Hepatocyte (in vitro differentiated cells): ENCODE measurements around the gene MED29. TPM values are rescaled to one million over a fixed set of nuclear protein-coding genes. Genes with fewer than 3 reads are reported as not detected.

Experiments used
- DNase-seq: peaks from one replicate; pipeline ENCODE4 v3.0.0-alpha.2; 2016; ENCODE audit warnings: low spot score
- H2AFZ ChIP-seq: fragments of 200-600 bp; sonication (generic); 2 replicates; pipeline ENCODE4 v1.6.0; 2016; ENCODE audit warnings: antibody characterized with exemption, mild to moderate bottlenecking
- H3K27ac ChIP-seq: fragments of 200-600 bp; sonication (generic); 2 replicates; pipeline ENCODE4 v1.5.1; 2016; ENCODE audit warnings: mild to moderate bottlenecking
- H3K27me3 ChIP-seq: fragments of 200-600 bp; sonication (generic); 2 replicates; pipeline ENCODE4 v1.6.1; 2016
- H3K36me3 ChIP-seq: fragments of 200-600 bp; sonication (generic); replicated peaks from 2 replicates; pipeline ENCODE4 v1.5.1; 2016; ENCODE audit warnings: low read depth; ENCODE audit not compliant: insufficient read depth
- H3K4me1 ChIP-seq: fragments of 200-600 bp; sonication (generic); 2 replicates; pipeline ENCODE4 v1.5.1; 2016; ENCODE audit warnings: mild to moderate bottlenecking, moderate library complexity; ENCODE audit not compliant: insufficient read depth
- H3K4me2 ChIP-seq: fragments of 200-600 bp; sonication (generic); 2 replicates; pipeline ENCODE4 v1.6.0; 2016
- H3K4me3 ChIP-seq: fragments of 200-600 bp; sonication (generic); 2 replicates; pipeline ENCODE4 v1.5.1; 2016; ENCODE audit warnings: mild to moderate bottlenecking
- H3K79me2 ChIP-seq: fragments of 200-600 bp; sonication (generic); 2 replicates; pipeline ENCODE4 v1.6.0; 2017; ENCODE audit warnings: mild to moderate bottlenecking
- H3K9me2 ChIP-seq: fragments of 200-600 bp; sonication (generic); replicated peaks from 2 replicates; pipeline ENCODE4 v1.6.0; 2017; ENCODE audit warnings: mild to moderate bottlenecking; ENCODE audit not compliant: insufficient read depth
- H3K9me3 ChIP-seq: fragments of 200-600 bp; sonication (generic); 2 replicates; pipeline ENCODE4 v1.5.1; 2016; ENCODE audit warnings: low read depth, mild to moderate bottlenecking
- H4K20me1 ChIP-seq: fragments of 200-600 bp; sonication (generic); 2 replicates; pipeline ENCODE4 v1.6.0; 2016; ENCODE audit warnings: mild to moderate bottlenecking; ENCODE audit not compliant: insufficient read depth, poor library complexity, severe bottlenecking
- EZH2 ChIP-seq: fragments of 200-600 bp; sonication (generic); IDR thresholded peaks from 2 replicates; pipeline ENCODE4 v1.6.1; 2016; ENCODE audit warnings: antibody characterized with exemption, mild to moderate bottlenecking, borderline replicate concordance
- EZH2phosphoT487 ChIP-seq: fragments of 200-600 bp; sonication (generic); IDR thresholded peaks from one replicate; pipeline ENCODE4 v1.6.1; 2018; ENCODE audit warnings: antibody characterized with exemption, mild to moderate bottlenecking, low read depth, moderate library complexity; ENCODE audit not compliant: unreplicated experiment, severe bottlenecking
- WGBS: methylation state at CpG from one replicate; pipeline ENCODE4 v1.1.6; 2016; ENCODE audit warnings: low lambda C conversion rate; ENCODE audit errors: missing lambda C conversion rate; 5-methylcytosine and 5-hydroxymethylcytosine counted together
- polyA plus RNA-seq: library from polyadenylated mRNA; unstranded; fragments of >200 nt; fragmentation: Nextera tagmentation; extraction: Ambion mirVana; gene quantifications from 2 replicates; pipeline ENCODE4 v1.2.1, GENCODE V29; 2016
- total RNA-seq: library from RNA; depleted of rRNA; stranded (reverse); fragments of >200 nt; gene quantifications from 2 replicates; pipeline ENCODE4 v1.2.3, GENCODE V29; 2014
- TF ChIP-seq, protein P1 (sequence below): fragments of 200-600 bp; sonication (generic); IDR thresholded peaks from 2 replicates; pipeline ENCODE4 v1.5.1; 2016; ENCODE audit warnings: antibody characterized with exemption, mild to moderate bottlenecking; ENCODE audit not compliant: poor library complexity

Gene MED29
- total and polyA plus RNA-seq, 2 experiments from 2014 or later = 18.9 to 38.6 TPM

GRCh38 chr19:39350156-39350555 lies 41.0 kb upstream of the MED29 start:
- Histone ChIP-seq H3K4me3 (no peak overlapping the region), H3K4me1 (no peaks in the 10 kb centered on the region), H3K4me2 (no peak overlapping the region), H3K36me3 (no peaks in the 10 kb centered on the region), H2AFZ (no peak overlapping the region), H3K79me2 (peaks cover 58% of the 10 kb centered on the region), H4K20me1 (peaks cover 39% of the 10 kb centered on the region), H3K27ac (no peak overlapping the region), H3K27me3 (no peaks in the 10 kb centered on the region), H3K9me3 (no peaks in the 10 kb centered on the region), H3K9me2 (no peaks in the 10 kb centered on the region)
- WGBS = 99% methylated on average over 3 of the region's 3 CpGs
- DNase-seq = no peak
- TF ChIP-seq EZH2 = no peak
- TF ChIP-seq, protein P1, sequence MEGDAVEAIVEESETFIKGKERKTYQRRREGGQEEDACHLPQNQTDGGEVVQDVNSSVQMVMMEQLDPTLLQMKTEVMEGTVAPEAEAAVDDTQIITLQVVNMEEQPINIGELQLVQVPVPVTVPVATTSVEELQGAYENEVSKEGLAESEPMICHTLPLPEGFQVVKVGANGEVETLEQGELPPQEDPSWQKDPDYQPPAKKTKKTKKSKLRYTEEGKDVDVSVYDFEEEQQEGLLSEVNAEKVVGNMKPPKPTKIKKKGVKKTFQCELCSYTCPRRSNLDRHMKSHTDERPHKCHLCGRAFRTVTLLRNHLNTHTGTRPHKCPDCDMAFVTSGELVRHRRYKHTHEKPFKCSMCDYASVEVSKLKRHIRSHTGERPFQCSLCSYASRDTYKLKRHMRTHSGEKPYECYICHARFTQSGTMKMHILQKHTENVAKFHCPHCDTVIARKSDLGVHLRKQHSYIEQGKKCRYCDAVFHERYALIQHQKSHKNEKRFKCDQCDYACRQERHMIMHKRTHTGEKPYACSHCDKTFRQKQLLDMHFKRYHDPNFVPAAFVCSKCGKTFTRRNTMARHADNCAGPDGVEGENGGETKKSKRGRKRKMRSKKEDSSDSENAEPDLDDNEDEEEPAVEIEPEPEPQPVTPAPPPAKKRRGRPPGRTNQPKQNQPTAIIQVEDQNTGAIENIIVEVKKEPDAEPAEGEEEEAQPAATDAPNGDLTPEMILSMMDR = no peak
- no peak for TF ChIP-seq EZH2phosphoT487

- H3K27ac ChIP-seq = no peak overlapping the region
- H3K79me2 ChIP-seq = peaks cover 44% of the 10 kb centered on the region
- no peaks in the 10 kb centered on the region for H3K9me3 ChIP-seq
- H4K20me1 ChIP-seq = peaks cover 31% of the 10 kb centered on the region
- H3K4me2 ChIP-seq = no peak overlapping the region
- DNase-seq = no peak
- no peak overlapping the region for H3K4me3 ChIP-seq
- no peak for TF ChIP-seq EZH2phosphoT487
- H3K36me3 ChIP-seq = no peaks in the 10 kb centered on the region
- no peak overlapping the region for H2AFZ ChIP-seq
- H3K27me3 ChIP-seq = no peaks in the 10 kb centered on the region
- H3K9me2 ChIP-seq = no peaks in the 10 kb centered on the region
- WGBS = 87% methylated on average over 4 of the region's 4 CpGs
- no peaks in the 10 kb centered on the region for H3K4me1 ChIP-seq
These were observed 39.6 kb upstream of the MED29 start for GRCh38 chr19:39351537-39352064.

DNA sequence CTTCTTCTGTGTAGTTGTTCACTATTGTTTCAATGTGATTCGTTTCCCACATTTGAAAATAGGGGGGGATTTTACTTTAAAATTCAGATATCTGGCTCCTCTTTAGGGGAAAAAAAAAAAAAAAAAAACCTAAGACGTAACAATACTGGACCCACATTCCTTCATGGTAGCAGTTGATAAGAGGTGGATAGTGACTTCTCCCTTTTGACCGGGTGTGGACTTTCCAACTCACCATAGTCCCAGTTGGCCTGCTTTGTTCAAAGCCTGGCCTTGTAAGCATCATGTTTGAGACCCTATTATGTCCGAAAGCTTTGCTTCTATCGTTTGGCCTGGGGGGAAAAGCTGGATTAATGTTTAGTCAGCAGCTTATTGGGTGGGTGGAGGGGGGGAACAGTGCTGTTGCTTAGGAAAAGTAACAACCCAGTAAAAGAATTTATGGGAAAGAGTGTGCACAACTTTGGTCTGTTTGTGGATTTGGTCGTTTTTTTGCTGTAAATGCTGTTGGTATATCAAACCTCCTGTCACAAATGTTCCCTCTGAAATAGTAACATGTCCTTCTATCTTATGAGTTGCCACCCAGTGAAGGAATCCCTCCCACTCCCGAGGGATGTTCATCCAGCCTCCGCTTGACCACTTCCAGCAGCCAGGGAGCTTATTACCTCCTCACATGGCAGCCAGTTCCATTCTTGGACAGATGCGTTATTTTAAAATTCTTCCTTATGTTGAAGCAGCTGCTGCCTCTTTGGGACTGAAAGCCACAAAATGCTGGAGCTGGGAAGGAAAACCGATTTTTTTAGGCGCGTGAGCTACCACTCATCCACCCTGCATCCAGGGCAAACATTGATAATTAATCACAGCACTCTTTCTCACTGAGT lies 38.6 kb upstream of the MED29 start:
- H3K4me3 ChIP-seq = no peak overlapping the region
- H3K79me2 ChIP-seq = peaks cover 34% of the 10 kb centered on the region
- peaks cover 3% of the 10 kb centered on the region for H3K36me3 ChIP-seq

More for the DNA sequence above, 38.6 kb upstream of the MED29 start:
- no peaks in the 10 kb centered on the region for H3K4me1 ChIP-seq
- 89% methylated on average over 12 of the region's 12 CpGs for WGBS
- H3K9me3 ChIP-seq = no peaks in the 10 kb centered on the region
- no peak for DNase-seq
- TF ChIP-seq EZH2 = no peak
- TF ChIP-seq EZH2phosphoT487 = no peak
- TF ChIP-seq, protein P1 = no peak
- H3K4me2 ChIP-seq = no peak overlapping the region
- H2AFZ ChIP-seq = no peak overlapping the region
- H3K27me3 ChIP-seq = no peaks in the 10 kb centered on the region
- no peaks in the 10 kb centered on the region for H3K9me2 ChIP-seq
- H4K20me1 ChIP-seq = peaks cover 20% of the 10 kb centered on the region
- no peak overlapping the region for H3K27ac ChIP-seq
